Fibroblast of lung (primary cell): ENCODE results near the gene LSAMP. TPM values are rescaled to one million over a fixed set of nuclear protein-coding genes. Genes with fewer than 3 reads are reported as not detected.
A peak's percentile ranks its signal among the peaks of the same experiment; 100 is the strongest.

ENCODE experiments used
- DNase-seq, 2 donors: peaks; one replicate each; pipeline versions ENCODE4 v3.0.0 to v3.0.0-alpha.2; 2010; ENCODE audit warnings: low read depth in 2 of 2
- H2AFZ ChIP-seq: 2 replicates; pipeline ENCODE4 v1.5.1; 2012; ENCODE audit warnings: low read length, control low read depth, inconsistent platforms
- H3K27ac ChIP-seq: 2 replicates; pipeline ENCODE4 v1.5.1; 2011; ENCODE audit warnings: low read length, control low read depth; ENCODE audit not compliant: insufficient read depth
- H3K27me3 ChIP-seq: 2 replicates; pipeline ENCODE4 v1.5.1; 2011; ENCODE audit warnings: mild to moderate bottlenecking, low read length; ENCODE audit not compliant: control insufficient read depth, insufficient read depth
- H3K36me3 ChIP-seq: 2 replicates; pipeline ENCODE4 v1.5.1; 2011; ENCODE audit warnings: low read length; ENCODE audit not compliant: control insufficient read depth, insufficient read depth
- H3K4me1 ChIP-seq: 2 replicates; pipeline ENCODE4 v1.5.1; 2011; ENCODE audit warnings: low read length; ENCODE audit not compliant: control insufficient read depth, insufficient read depth; ENCODE audit errors: extremely low read depth
- H3K4me2 ChIP-seq: 2 replicates; pipeline ENCODE4 v1.5.1; 2011; ENCODE audit warnings: low read length, control low read depth; ENCODE audit not compliant: insufficient read depth; ENCODE audit errors: extremely low read depth
- H3K4me3 ChIP-seq, 4 experiments: fragments of 200-600 bp in 1 of 4; sonication (generic) in 1 of 4; replicated peaks in 1 of 4; 2 replicates each; pipeline ENCODE4 v1.5.1; 2011 to 2016; ENCODE audit warnings: low read length in 4 of 4, low read depth in 3 of 4, mild to moderate bottlenecking in 3 of 4, control low read depth in 2 of 4, inconsistent platforms in 1 of 4, mixed read lengths in 1 of 4; ENCODE audit not compliant: insufficient read depth in 1 of 4; ENCODE audit errors: control extremely low read depth in 1 of 4
- H3K79me2 ChIP-seq: 2 replicates; pipeline ENCODE4 v1.5.1; 2012; ENCODE audit warnings: mild to moderate bottlenecking, low read length, inconsistent platforms; ENCODE audit not compliant: control insufficient read depth, insufficient read depth
- H3K9ac ChIP-seq: 2 replicates; pipeline ENCODE4 v1.5.1; 2011; ENCODE audit warnings: mild to moderate bottlenecking, low read length, control low read depth; ENCODE audit not compliant: insufficient read depth
- H3K9me3 ChIP-seq: 2 replicates; pipeline ENCODE4 v1.5.1; 2012; ENCODE audit warnings: low read depth, low read length; ENCODE audit not compliant: control insufficient read depth, insufficient read depth
- H4K20me1 ChIP-seq: 2 replicates; pipeline ENCODE4 v1.5.1; 2011; ENCODE audit warnings: low read length; ENCODE audit not compliant: control insufficient read depth, insufficient read depth; ENCODE audit errors: extremely low read depth
- EZH2 ChIP-seq: IDR thresholded peaks from 2 replicates; pipeline ENCODE4 v1.5.1; 2012; ENCODE audit warnings: low read length, control low read depth, mild to moderate bottlenecking; ENCODE audit errors: missing control alignments
- polyA plus RNA-seq, 2 donors: library from polyadenylated mRNA; depleted of rRNA in 1 of 2; stranded (reverse) in 1 of 2; unstranded in 1 of 2; fragments of >200 nt; gene quantifications; 2 replicates each; pipeline ENCODE4 v1.2.1, GENCODE V29; 2011 to 2012; ENCODE audit warnings: missing spikeins in 1 of 2
- total RNA-seq: library from RNA; depleted of rRNA; stranded (reverse); fragments of >200 nt; gene quantifications from 2 replicates; pipeline ENCODE4 v1.2.1, GENCODE V29; 2014
- TF ChIP-seq, protein P1 (sequence below), 2 donors: IDR thresholded peaks in 1 of 2; conservative IDR thresholded peaks in 1 of 2; 1 replicate in 1 of 2; 2 replicates in 1 of 2; pipeline ENCODE4 v1.5.1; 2011 to 2012; ENCODE audit warnings: low read length in 2 of 2, control low read depth in 1 of 2, inconsistent platforms in 1 of 2, low read depth in 1 of 2, mild to moderate bottlenecking in 1 of 2

Gene LSAMP
- total and polyA plus RNA-seq, 2 donors (not counting 1 experiment from before 2014, with no cell fraction given), result 4.8 to 5.9 TPM

GRCh38 chr3:116191409-116191808 is 253.9 kb downstream of the LSAMP start:
- Histone ChIP-seq H3K79me2 (no peaks in the 10 kb centered on the region), H3K4me3 (no peak overlapping the region), H4K20me1 (no peaks in the 10 kb centered on the region), H3K9ac (no peak overlapping the region), H3K36me3 (no peaks in the 10 kb centered on the region), H3K4me2 (no peak overlapping the region), H2AFZ (no peak overlapping the region), H3K9me3 (no peaks in the 10 kb centered on the region), H3K4me1 (no peaks in the 10 kb centered on the region), H3K27me3 (no peaks in the 10 kb centered on the region), H3K27ac (no peak overlapping the region)
- no peak for DNase-seq
- TF ChIP-seq, protein P1, sequence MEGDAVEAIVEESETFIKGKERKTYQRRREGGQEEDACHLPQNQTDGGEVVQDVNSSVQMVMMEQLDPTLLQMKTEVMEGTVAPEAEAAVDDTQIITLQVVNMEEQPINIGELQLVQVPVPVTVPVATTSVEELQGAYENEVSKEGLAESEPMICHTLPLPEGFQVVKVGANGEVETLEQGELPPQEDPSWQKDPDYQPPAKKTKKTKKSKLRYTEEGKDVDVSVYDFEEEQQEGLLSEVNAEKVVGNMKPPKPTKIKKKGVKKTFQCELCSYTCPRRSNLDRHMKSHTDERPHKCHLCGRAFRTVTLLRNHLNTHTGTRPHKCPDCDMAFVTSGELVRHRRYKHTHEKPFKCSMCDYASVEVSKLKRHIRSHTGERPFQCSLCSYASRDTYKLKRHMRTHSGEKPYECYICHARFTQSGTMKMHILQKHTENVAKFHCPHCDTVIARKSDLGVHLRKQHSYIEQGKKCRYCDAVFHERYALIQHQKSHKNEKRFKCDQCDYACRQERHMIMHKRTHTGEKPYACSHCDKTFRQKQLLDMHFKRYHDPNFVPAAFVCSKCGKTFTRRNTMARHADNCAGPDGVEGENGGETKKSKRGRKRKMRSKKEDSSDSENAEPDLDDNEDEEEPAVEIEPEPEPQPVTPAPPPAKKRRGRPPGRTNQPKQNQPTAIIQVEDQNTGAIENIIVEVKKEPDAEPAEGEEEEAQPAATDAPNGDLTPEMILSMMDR (conservative IDR thresholded peaks at IDR 0.05 in 1 of 2, IDR thresholded peaks at IDR 0.05 in 1 of 2; ENCODE audit: low read depth in 1 of 2, low read length in 2 of 2), result no peak
- no peak for TF ChIP-seq EZH2

DNA sequence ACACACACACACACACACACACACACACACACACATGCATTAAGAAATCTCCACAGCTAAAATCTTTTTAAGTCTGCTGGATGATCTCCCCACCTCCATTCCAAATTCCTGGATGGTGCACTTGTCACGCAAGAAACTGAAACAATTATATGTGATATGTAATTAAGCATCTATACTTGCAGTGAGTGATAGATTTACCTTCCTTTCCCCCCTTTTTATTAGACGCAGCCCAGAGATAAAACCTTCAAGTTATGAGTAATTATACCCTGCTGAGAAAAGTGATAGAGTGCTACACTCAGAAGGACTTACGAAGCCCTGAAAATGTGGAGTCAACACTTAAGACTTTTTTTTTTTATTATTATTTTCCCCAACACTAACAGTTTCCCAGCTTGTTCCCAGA is 255.2 kb downstream of the LSAMP start:
- no peak overlapping the region for H3K9ac ChIP-seq
- no peak overlapping the region for H3K4me2 ChIP-seq
- TF ChIP-seq, protein P1 (conservative IDR thresholded peaks at IDR 0.05 in 1 of 2, IDR thresholded peaks at IDR 0.05 in 1 of 2; ENCODE audit: low read depth in 1 of 2, low read length in 2 of 2), result no peak
- no peak for TF ChIP-seq EZH2
- no peaks in the 10 kb centered on the region for H3K9me3 ChIP-seq
- no peak for DNase-seq
- H3K4me3 ChIP-seq, result no peak overlapping the region
- H3K4me1 ChIP-seq, result no peaks in the 10 kb centered on the region
- H2AFZ ChIP-seq, result no peak overlapping the region
- no peak overlapping the region for H3K27ac ChIP-seq
- no peaks in the 10 kb centered on the region for H4K20me1 ChIP-seq
- no peaks in the 10 kb centered on the region for H3K27me3 ChIP-seq
- no peaks in the 10 kb centered on the region for H3K79me2 ChIP-seq
- no peaks in the 10 kb centered on the region for H3K36me3 ChIP-seq

GRCh38 chr3:116188231-116188785 is 257.0 kb downstream of the LSAMP start:
- no peaks in the 10 kb centered on the region for H3K79me2 ChIP-seq
- no peak overlapping the region for H2AFZ ChIP-seq
- peak; percentile 41 to 48 for DNase-seq
- H3K4me1 ChIP-seq, result no peaks in the 10 kb centered on the region
- no peaks in the 10 kb centered on the region for H3K27me3 ChIP-seq
- no peak overlapping the region for H3K4me3 ChIP-seq
- TF ChIP-seq, protein P1 (conservative IDR thresholded peaks at IDR 0.05 in 1 of 2, IDR thresholded peaks at IDR 0.05 in 1 of 2; ENCODE audit: low read depth in 1 of 2, low read length in 2 of 2), result no peak
- H3K9ac ChIP-seq, result no peak overlapping the region
- no peak overlapping the region for H3K27ac ChIP-seq
- H3K36me3 ChIP-seq, result no peaks in the 10 kb centered on the region
- H3K4me2 ChIP-seq, result no peak overlapping the region
- no peaks in the 10 kb centered on the region for H4K20me1 ChIP-seq
- no peaks in the 10 kb centered on the region for H3K9me3 ChIP-seq
